Spleen (tissue), 11 donors: ENCODE results near the gene AKNA. TPM values are rescaled to one million over a fixed set of nuclear protein-coding genes. Genes with fewer than 3 reads are reported as not detected.

ENCODE experiments used
- DNase-seq: peaks from one replicate; pipeline ENCODE4 v3.0.0-alpha.2; 2020
- H3K27ac ChIP-seq, 8 donors: fragments of 200-600 bp; sonication (generic) in 7 of 8; 1 replicate in 4 of 8; 2 replicates in 4 of 8; pipeline versions ENCODE4 v1.5.0 to v1.8.0; 2016 to 2021; ENCODE audit warnings: inconsistent platforms in 4 of 8, mild to moderate bottlenecking in 4 of 8, moderate library complexity in 1 of 8
- H3K27me3 ChIP-seq, 7 donors: fragments of 200-600 bp; sonication (generic) in 6 of 7; replicated peaks in 1 of 7; 1 replicate in 4 of 7; 2 replicates in 3 of 7; pipeline versions ENCODE4 v1.5.0 to v1.8.0; 2016 to 2021; ENCODE audit warnings: inconsistent platforms in 3 of 7, mild to moderate bottlenecking in 1 of 7
- H3K36me3 ChIP-seq, 6 donors: fragments of 200-600 bp; sonication (generic) in 5 of 6; 1 replicate in 4 of 6; 2 replicates in 2 of 6; pipeline versions ENCODE4 v1.5.0 to v1.8.0; 2016 to 2021; ENCODE audit warnings: inconsistent platforms in 2 of 6
- H3K4me1 ChIP-seq, 6 donors: fragments of 200-600 bp; sonication (generic) in 5 of 6; 1 replicate in 3 of 6; 2 replicates in 3 of 6; pipeline versions ENCODE4 v1.5.0 to v1.8.0; 2016 to 2021; ENCODE audit warnings: inconsistent platforms in 3 of 6
- H3K4me3 ChIP-seq, 8 donors: fragments of 200-600 bp; sonication (generic) in 7 of 8; 1 replicate in 4 of 8; 2 replicates in 4 of 8; pipeline versions ENCODE4 v1.5.0 to v1.8.0; 2016 to 2021; ENCODE audit warnings: inconsistent platforms in 4 of 8, mild to moderate bottlenecking in 4 of 8, moderate library complexity in 2 of 8
- H3K9me3 ChIP-seq, 8 donors: fragments of 200-600 bp; sonication (generic) in 7 of 8; 1 replicate in 4 of 8; 2 replicates in 4 of 8; pipeline versions ENCODE4 v1.5.0 to v1.8.0; 2016 to 2021; ENCODE audit warnings: inconsistent platforms in 4 of 8
- POLR2A ChIP-seq, 3 donors: fragments of 450-650 bp; IDR thresholded peaks; one replicate each; pipeline ENCODE4 v1.5.1; 2017; ENCODE audit warnings: antibody characterized with exemption in 3 of 3, mild to moderate bottlenecking in 1 of 3
- POLR2AphosphoS5 ChIP-seq, 3 donors: sonication (generic); formaldehyde crosslinking; IDR thresholded peaks; one replicate each; pipeline ENCODE4 v1.5.1; 2017; ENCODE audit warnings: antibody characterized with exemption in 3 of 3
- WGBS, 5 donors: extraction: QIAGEN DNeasy Blood & Tissue Kit in 3 of 5; methylation state at CpG; one replicate each; pipeline versions ENCODE4 v1.1.5 to v1.1.7; 2013 to 2018; 5-methylcytosine and 5-hydroxymethylcytosine counted together
- intact Hi-C: fragments of 100-400 bp; cut with DNase I; formaldehyde crosslinking; loops from one replicate; pipeline ENCODE4 v1.15.0; 2023; ENCODE audit warnings: low total_unique reads
- polyA plus RNA-seq, 3 donors: library from polyadenylated mRNA; stranded (reverse); fragments of 200-250 nt; gene quantifications; one replicate each; pipeline ENCODE4 v1.2.1, GENCODE V29; 2013
- total RNA-seq, 7 donors: library from RNA; depleted of rRNA in 3 of 7; stranded (reverse); fragments of >200 nt in 3 of 7; fragmentation: NEBNext Ultra II Directional in 4 of 7; extraction: Animal tissue kit (Norgen Biotek cat#: 25700) in 4 of 7; gene quantifications; one replicate each; pipeline versions ENCODE4 v1.1.0 to v1.2.1, GENCODE V29; 2016 to 2021
- TF ChIP-seq, protein P1 (sequence below), 11 experiments: fragments of 200-600 bp in 7 of 11; fragments of 450-650 bp in 4 of 11; sonication (generic) in 4 of 11; IDR thresholded peaks in 8 of 11; conservative IDR thresholded peaks in 3 of 11; 1 replicate in 7 of 11; 2 replicates in 4 of 11; pipeline versions ENCODE4 v1.4.0 to v1.8.0; 2016 to 2021; ENCODE audit warnings: antibody characterized with exemption in 11 of 11, inconsistent platforms in 4 of 11, mild to moderate bottlenecking in 1 of 11
- donor health status: healthy with polysubstance abuse.
- donor health status: DM: no; HTN: no; CAD: no; lungs with moderate emphysema.
- donor health status: DM: no; HTN: no; CAD: no.
- donor health status: Bipolar disorder and iron deficiency.
- donor health status: healthy.
- donor health status: DM: no; HTN: no; CAD: no.
- donor health status: DM: yes; HTN: yes; CAD: no.

AKNA gene
- total and polyA plus RNA-seq, 10 donors, result 92.9 to 324 (median 216) TPM

GRCh38 chr9:114346146-114346545, 41.6 kb downstream of the AKNA start:
- H3K27ac ChIP-seq, result peak overlapping the region in 3 of 8 donors; percentile 8 to 84 (median 17)
- peaks cover 8 to 64% (median 28%) of the 10 kb centered on the region in 6 donors for H3K4me1 ChIP-seq
- H3K27me3 ChIP-seq, result no peaks in the 10 kb centered on the region
- WGBS, 5 donors, result 90 to 95% (median 90%) methylated on average over 11 of the region's 11 CpGs
- no peak overlapping the region for H3K4me3 ChIP-seq
- H3K36me3 ChIP-seq, result peaks cover 10 to 100% (median 100%) of the 10 kb centered on the region in 6 donors
- peak; percentile 32 for DNase-seq
- TF ChIP-seq, protein P1, sequence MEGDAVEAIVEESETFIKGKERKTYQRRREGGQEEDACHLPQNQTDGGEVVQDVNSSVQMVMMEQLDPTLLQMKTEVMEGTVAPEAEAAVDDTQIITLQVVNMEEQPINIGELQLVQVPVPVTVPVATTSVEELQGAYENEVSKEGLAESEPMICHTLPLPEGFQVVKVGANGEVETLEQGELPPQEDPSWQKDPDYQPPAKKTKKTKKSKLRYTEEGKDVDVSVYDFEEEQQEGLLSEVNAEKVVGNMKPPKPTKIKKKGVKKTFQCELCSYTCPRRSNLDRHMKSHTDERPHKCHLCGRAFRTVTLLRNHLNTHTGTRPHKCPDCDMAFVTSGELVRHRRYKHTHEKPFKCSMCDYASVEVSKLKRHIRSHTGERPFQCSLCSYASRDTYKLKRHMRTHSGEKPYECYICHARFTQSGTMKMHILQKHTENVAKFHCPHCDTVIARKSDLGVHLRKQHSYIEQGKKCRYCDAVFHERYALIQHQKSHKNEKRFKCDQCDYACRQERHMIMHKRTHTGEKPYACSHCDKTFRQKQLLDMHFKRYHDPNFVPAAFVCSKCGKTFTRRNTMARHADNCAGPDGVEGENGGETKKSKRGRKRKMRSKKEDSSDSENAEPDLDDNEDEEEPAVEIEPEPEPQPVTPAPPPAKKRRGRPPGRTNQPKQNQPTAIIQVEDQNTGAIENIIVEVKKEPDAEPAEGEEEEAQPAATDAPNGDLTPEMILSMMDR (IDR thresholded peaks at IDR 0.05 in 8 of 11, conservative IDR thresholded peaks at IDR 0.05 in 3 of 11), result no peak
- TF ChIP-seq POLR2A (IDR thresholded peaks at IDR 0.05) (no peak), POLR2AphosphoS5 (IDR thresholded peaks at IDR 0.05) (peak in 1 of 3 donors; percentile 24)
- H3K9me3 ChIP-seq, result no peaks in the 10 kb centered on the region
- intact Hi-C loops, result loop anchor here (10.0 kb wide), 1 partner anchor 49 kb away; no protein-coding TSS in a partner anchor

DNA sequence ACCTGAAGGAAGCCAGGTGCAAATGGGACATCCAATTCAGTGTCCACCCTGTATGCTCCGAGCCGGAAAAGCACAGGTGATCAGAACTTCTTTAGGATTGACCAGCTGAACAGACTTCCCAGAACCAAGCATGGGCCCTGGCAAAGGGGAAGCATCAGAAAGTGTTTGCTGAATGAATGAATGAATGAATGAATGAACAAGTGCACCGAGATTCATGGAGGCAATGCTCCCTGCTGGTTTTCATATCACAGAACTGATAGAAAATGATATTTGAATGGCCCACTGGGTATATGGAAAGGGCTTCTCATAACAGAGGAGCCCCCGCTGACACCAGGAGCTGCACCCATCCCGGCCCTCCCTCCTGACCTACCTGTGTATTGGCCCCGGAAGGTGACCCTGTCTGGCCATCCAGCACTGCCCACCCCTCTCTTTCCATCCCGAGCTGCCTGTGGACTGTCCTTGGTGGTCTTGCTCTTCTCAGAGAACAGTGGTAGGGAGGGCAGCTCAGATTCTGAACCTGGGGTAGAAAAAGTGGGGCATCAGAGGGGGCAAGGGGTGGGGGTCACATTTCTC, 42.2 kb downstream of the AKNA start:
- intact Hi-C loops, result loop anchor here (10.0 kb wide), 1 partner anchor 49 kb away; no protein-coding TSS in a partner anchor
- H3K27me3 ChIP-seq, result no peaks in the 10 kb centered on the region
- TF ChIP-seq, protein P1 (IDR thresholded peaks at IDR 0.05 in 8 of 11, conservative IDR thresholded peaks at IDR 0.05 in 3 of 11), result no peak
- TF ChIP-seq POLR2AphosphoS5 (IDR thresholded peaks at IDR 0.05), result no peak
- TF ChIP-seq POLR2A (IDR thresholded peaks at IDR 0.05), result no peak
- no peaks in the 10 kb centered on the region for H3K9me3 ChIP-seq
- WGBS, 5 donors, result 91 to 98% (median 96%) methylated on average over 5 to 7 of the region's 7 CpGs
- H3K4me1 ChIP-seq, result peaks cover 8 to 64% (median 26%) of the 10 kb centered on the region in 6 donors
- peaks cover 10 to 100% (median 100%) of the 10 kb centered on the region in 6 donors for H3K36me3 ChIP-seq
- no peak overlapping the region for H3K4me3 ChIP-seq
- peak overlapping the region in 3 of 8 donors; percentile 7 to 84 (median 17) for H3K27ac ChIP-seq
- peak; percentile 66 for DNase-seq

GRCh38 chr9:114344692-114345091, 43.1 kb downstream of the AKNA start:
- Histone ChIP-seq H3K4me3 (no peak overlapping the region), H3K4me1 (peaks cover 7 to 64% (median 23%) of the 10 kb centered on the region in 6 donors), H3K9me3 (no peaks in the 10 kb centered on the region), H3K36me3 (peaks cover 10 to 100% (median 100%) of the 10 kb centered on the region in 6 donors), H3K27me3 (no peaks in the 10 kb centered on the region), H3K27ac (peak overlapping the region in 1 of 8 donors; percentile 76)
- 76 to 86% (median 78%) methylated on average over 3 of the region's 3 CpGs for WGBS, 5 donors
- DNase-seq, result no peak
- intact Hi-C loops, result loop anchor here (10.0 kb wide), 1 partner anchor 50 kb away; no protein-coding TSS in a partner anchor
- TF ChIP-seq POLR2A (IDR thresholded peaks at IDR 0.05) (no peak), POLR2AphosphoS5 (IDR thresholded peaks at IDR 0.05) (no peak)
- TF ChIP-seq, protein P1 (IDR thresholded peaks at IDR 0.05 in 8 of 11, conservative IDR thresholded peaks at IDR 0.05 in 3 of 11), result no peak

GRCh38 chr9:114344188-114344566, 43.6 kb downstream of the AKNA start:
- Histone ChIP-seq H3K4me1 (peaks cover 1 to 64% (median 23%) of the 10 kb centered on the region in 6 donors), H3K4me3 (no peak overlapping the region), H3K9me3 (no peaks in the 10 kb centered on the region), H3K36me3 (peaks cover 10 to 100% (median 100%) of the 10 kb centered on the region in 6 donors), H3K27me3 (no peaks in the 10 kb centered on the region), H3K27ac (peak overlapping the region in 1 of 8 donors; percentile 76)
- TF ChIP-seq POLR2AphosphoS5 (IDR thresholded peaks at IDR 0.05), result peak in 2 of 3 donors; percentile 37 to 43
- TF ChIP-seq, protein P1 (IDR thresholded peaks at IDR 0.05 in 8 of 11, conservative IDR thresholded peaks at IDR 0.05 in 3 of 11), result no peak
- TF ChIP-seq POLR2A (IDR thresholded peaks at IDR 0.05), result no peak
- WGBS, 5 donors, result 94 to 98% (median 95%) methylated on average over 11 of the region's 11 CpGs
- intact Hi-C loops, result loop anchor here (10.0 kb wide), 1 partner anchor 51 kb away; no protein-coding TSS in a partner anchor
- DNase-seq, result peak; percentile 49
